ENCODE measurements around the gene CD19.
"Not testable (repeated sequence)": the region's sequence is repeated elsewhere in the genome, so short reads cannot be mapped to it uniquely, and the experiment has no call there.

CD19 gene

GRCh38 chr16:28931801-28932225 is at the start of gene CD19:
Gene CD19, plus strand, starts transcription at chr16:28931971. Its CDS starts 30 bp downstream, at chr16:28932001.
- DNase-seq, result no peak

GRCh38 chr16:28882551-28883160 is 49.1 kb upstream of the CD19 start:
- DNase-seq, result no peak

GRCh38 chr16:28883221-28883996 is 48.4 kb upstream of the CD19 start:
- DNase-seq, result no peak

GRCh38 chr16:28884045-28884444 is 47.7 kb upstream of the CD19 start:
- no peak for DNase-seq

GRCh38 chr16:28886945-28887344 is 44.8 kb upstream of the CD19 start:
- DNase-seq, result no peak

GRCh38 chr16:28890355-28890754 is 41.4 kb upstream of the CD19 start:
- not testable (repeated sequence) for DNase-seq

- DNase-seq, result no peak
These were observed 39.5 kb upstream of the CD19 start for GRCh38 chr16:28891964-28892890.

GRCh38 chr16:28893291-28893690 is 38.5 kb upstream of the CD19 start:
- DNase-seq, result no peak

GRCh38 chr16:28895609-28896008 is 36.2 kb upstream of the CD19 start:
- DNase-seq, result no peak

- DNase-seq, result no peak
These were observed 33.9 kb upstream of the CD19 start for GRCh38 chr16:28897826-28898225.

- no peak for DNase-seq
These were observed 33.5 kb upstream of the CD19 start for GRCh38 chr16:28898266-28898665.

- DNase-seq, result no peak
These were observed 32.8 kb upstream of the CD19 start for GRCh38 chr16:28898942-28899341.

GRCh38 chr16:28899882-28900590 is 31.7 kb upstream of the CD19 start:
- DNase-seq, result no peak

GRCh38 chr16:28900601-28901000 is 31.2 kb upstream of the CD19 start:
- DNase-seq, result no peak

- no peak for DNase-seq
These were observed 29.9 kb upstream of the CD19 start for GRCh38 chr16:28901862-28902261.

GRCh38 chr16:28902909-28903308 is 28.9 kb upstream of the CD19 start:
- no peak for DNase-seq

GRCh38 chr16:28903344-28904042 is 28.3 kb upstream of the CD19 start:
- DNase-seq, result no peak

- DNase-seq, result no peak
These were observed 27.4 kb upstream of the CD19 start for GRCh38 chr16:28904363-28904762.

- no peak for DNase-seq
These were observed 26.9 kb upstream of the CD19 start for GRCh38 chr16:28904828-28905227.

GRCh38 chr16:28905229-28905754 is 26.5 kb upstream of the CD19 start:
- DNase-seq, result no peak

GRCh38 chr16:28905800-28906372 is 25.9 kb upstream of the CD19 start:
- no peak for DNase-seq

Data from RPMI8226 (cell line).